Endothelial cell of umbilical vein (primary cell): ENCODE data around the gene SMOC1.

Experiments used
- CTCF ChIP-seq, 2 donors: IDR thresholded peaks; 1 replicate in 1 of 2; 2 replicates in 1 of 2; pipeline ENCODE4 v1.5.1; 2011; ENCODE audit warnings: low read length in 2 of 2, mild to moderate bottlenecking in 2 of 2, moderate library complexity in 2 of 2, control low read depth in 1 of 2, inconsistent platforms in 1 of 2, low read depth in 1 of 2; ENCODE audit not compliant: insufficient read depth in 1 of 2; ENCODE audit errors: extremely low read depth in 1 of 2
- EZH2 ChIP-seq: IDR thresholded peaks from 2 replicates; pipeline ENCODE4 v1.6.1; 2012; ENCODE audit warnings: borderline replicate concordance, low read depth, mild to moderate bottlenecking, moderate library complexity, low read length, inconsistent platforms; ENCODE audit not compliant: severe bottlenecking
- FOS ChIP-seq: IDR thresholded peaks from 2 replicates; pipeline ENCODE4 v1.6.1; 2011; ENCODE audit warnings: mild to moderate bottlenecking, low read length, moderate library complexity, borderline replicate concordance; ENCODE audit not compliant: insufficient read depth
- GATA2 ChIP-seq: IDR thresholded peaks from 2 replicates; pipeline ENCODE4 v1.7.0; 2011; ENCODE audit warnings: low read depth, mild to moderate bottlenecking, moderate library complexity, mixed read lengths, low read length; ENCODE audit not compliant: insufficient read length, insufficient read depth
- JUN ChIP-seq: IDR thresholded peaks from 2 replicates; pipeline ENCODE4 v1.6.1; 2011; ENCODE audit warnings: borderline replicate concordance, low read depth; ENCODE audit not compliant: insufficient read length, insufficient read depth
- MAX ChIP-seq: IDR thresholded peaks from 2 replicates; pipeline ENCODE4 v1.6.1; 2011; ENCODE audit not compliant: insufficient read depth, insufficient read length
- MYC ChIP-seq: IDR thresholded peaks from one replicate; pipeline ENCODE4 v1.6.1; 2011; ENCODE audit warnings: mild to moderate bottlenecking, low read depth, low read length
- POLR2A ChIP-seq: IDR thresholded peaks from 2 replicates; pipeline ENCODE4 v1.6.1; 2012; ENCODE audit warnings: low read depth, mild to moderate bottlenecking, control low read depth, low read length
- POLR2AphosphoS5 ChIP-seq: IDR thresholded peaks from 2 replicates; pipeline ENCODE4 v1.6.1; 2012; ENCODE audit warnings: low read depth, mild to moderate bottlenecking, control low read depth, low read length, moderate library complexity; ENCODE audit not compliant: insufficient read depth

GRCh38 chr14:70033116-70033515 is 153.9 kb downstream of the SMOC1 start:
- TF ChIP-seq MAX: no peak
- TF ChIP-seq CTCF (IDR thresholded peaks at IDR 0.05; ENCODE audit: extremely low read depth in 1 of 2, insufficient read depth in 1 of 2, low read depth in 1 of 2, low read length in 2 of 2): no peak
- TF ChIP-seq POLR2A: no peak
- TF ChIP-seq FOS: no peak
- TF ChIP-seq POLR2AphosphoS5: no peak
- TF ChIP-seq MYC: no peak
- TF ChIP-seq JUN: no peak
- TF ChIP-seq EZH2: no peak
- TF ChIP-seq GATA2: no peak
